T-cell (primary cell): ENCODE measurements around the gene RAP1GAP2. TPM values are rescaled to one million over a fixed set of nuclear protein-coding genes. Genes with fewer than 3 reads are reported as not detected.

Experiments used
- ATAC-seq, 4 experiments: fragments of 200-7000 bp in 3 of 4; fragments of 150-1000 bp in 1 of 4; cut with Tn5 transposase; replicated peaks in 1 of 4; 1 replicate in 3 of 4; 2 replicates in 1 of 4; pipeline ENCODE4 v1.10.0; 2021; ENCODE audit warnings: moderate library complexity in 3 of 4, mild to moderate bottlenecking in 2 of 4, moderate number of reproducible peaks in 1 of 4
- CTCF ChIA-PET, 2 donors: fragments of 300-600 bp; sonication (Branson Sonifier 250); formaldehyde crosslinking; loops; one replicate each; lab custom pipeline; 2022; ENCODE audit warnings: antibody characterized with exemption in 2 of 2; lab: Charles Lee
- POLR2A ChIA-PET, 2 donors: fragments of 300-600 bp; sonication (Branson Sonifier 250); formaldehyde crosslinking; loops; one replicate each; lab custom pipeline; 2022; ENCODE audit warnings: antibody characterized with exemption in 2 of 2; lab: Charles Lee
- DNase-seq, 35 experiments: peaks; one replicate each; pipeline versions ENCODE4 v3.0.0 to v3.0.0-alpha.2; 2013 to 2023
- H3K27ac ChIP-seq: one replicate; pipeline ENCODE4 v1.5.1; 2013; ENCODE audit warnings: low read length
- H3K27me3 ChIP-seq, 2 experiments: replicated peaks in 1 of 2; 1 replicate in 1 of 2; 2 replicates in 1 of 2; pipeline versions ENCODE4 v1.6.1 to v1.7.0; 2013; ENCODE audit warnings: low read length in 1 of 2, mixed read lengths in 1 of 2; ENCODE audit not compliant: control insufficient read depth in 2 of 2, insufficient read depth in 2 of 2; ENCODE audit errors: extremely low read depth in 1 of 2
- H3K36me3 ChIP-seq, 2 donors: 1 replicate in 1 of 2; 2 replicates in 1 of 2; pipeline versions ENCODE4 v1.6.1 to v1.7.0; 2013; ENCODE audit warnings: low read length in 1 of 2; ENCODE audit not compliant: control insufficient read depth in 2 of 2, insufficient read depth in 1 of 2; ENCODE audit errors: extremely low read depth in 1 of 2
- H3K4me1 ChIP-seq, 2 experiments: 1 replicate in 1 of 2; 2 replicates in 1 of 2; pipeline versions ENCODE4 v1.6.1 to v1.7.0; 2013; ENCODE audit warnings: low read length in 2 of 2, mixed read lengths in 1 of 2; ENCODE audit not compliant: insufficient read depth in 2 of 2, control insufficient read depth in 1 of 2; ENCODE audit errors: extremely low read depth in 1 of 2
- H3K4me3 ChIP-seq, 2 donors: 1 replicate in 1 of 2; 2 replicates in 1 of 2; pipeline versions ENCODE4 v1.5.1 to v1.7.0; 2013; ENCODE audit warnings: mild to moderate bottlenecking in 2 of 2, low read length in 1 of 2, moderate library complexity in 1 of 2; ENCODE audit not compliant: control insufficient read depth in 1 of 2; ENCODE audit errors: extremely low read depth in 1 of 2
- H3K9me3 ChIP-seq: 2 replicates; pipeline ENCODE4 v1.7.0; 2013
- H3K27ac Mint-ChIP-seq, 2 donors: one replicate each; pipeline ENCODE4 v1.8.0; 2020 to 2021; ENCODE audit warnings: mild to moderate bottlenecking in 2 of 2, mixed read lengths in 2 of 2
- H3K27me3 Mint-ChIP-seq, 2 donors: one replicate each; pipeline ENCODE4 v1.8.0; 2021 to 2022; ENCODE audit warnings: mixed read lengths in 2 of 2
- H3K36me3 Mint-ChIP-seq: one replicate; pipeline ENCODE4 v1.8.0; 2021; ENCODE audit warnings: mixed read lengths
- H3K4me1 Mint-ChIP-seq, 3 donors: one replicate each; pipeline ENCODE4 v1.8.0; 2020 to 2022; ENCODE audit warnings: mixed read lengths in 3 of 3, mild to moderate bottlenecking in 1 of 3
- H3K4me3 Mint-ChIP-seq, 3 donors: one replicate each; pipeline ENCODE4 v1.8.0; 2020 to 2022; ENCODE audit warnings: mild to moderate bottlenecking in 3 of 3, mixed read lengths in 3 of 3, moderate library complexity in 3 of 3
- H3K9me3 Mint-ChIP-seq, 3 donors: one replicate each; pipeline ENCODE4 v1.8.0; 2020 to 2022; ENCODE audit warnings: mixed read lengths in 3 of 3
- WGBS: methylation state at CpG from one replicate; pipeline ENCODE4 v1.1.5; 2013; ENCODE audit warnings: missing lambda C conversion rate; ENCODE audit not compliant: insufficient coverage; 5-methylcytosine and 5-hydroxymethylcytosine counted together
- total RNA-seq, 35 experiments: library from RNA in 6 of 35; stranded (reverse) in 6 of 35; fragments of 120-200 nt in 1 of 35; gene quantifications; one replicate each; pipeline versions ENCODE4 v1.2.1 to v1.2.4 and lab custom pipeline; 2013 to 2026

The RAP1GAP2 gene
- total RNA-seq, 5 donors from 2014 or later (not counting 1 experiment from before 2014, with no cell fraction given) = 8.0 to 77.7 (median 13.3) TPM

- peaks cover 3% of the 10 kb centered on the region for H3K36me3 Mint-ChIP-seq
- ChIA-PET POLR2A (no interaction called here), CTCF (interaction anchor here in 1 of 2 donors (0.6 kb wide), 1 partner anchor 31 kb away, joined by 3 read pairs; no protein-coding TSS in a partner anchor)
- DNase-seq = no peak
- H3K27ac Mint-ChIP-seq = no peak overlapping the region
- H3K4me1 Mint-ChIP-seq = peaks cover 0 to 12% (median 6%) of the 10 kb centered on the region in 3 donors
- peaks cover 39 to 58% of the 10 kb centered on the region in 2 donors for H3K27me3 Mint-ChIP-seq
- H3K27ac ChIP-seq = no peak overlapping the region
- H3K4me3 Mint-ChIP-seq = peak overlapping the region in 1 of 3 donors; percentile 71
- peaks cover 0 to 12% of the 10 kb centered on the region in 2 experiments for H3K4me1 ChIP-seq
- ATAC-seq = peak in 2 of 4 experiments; percentile 9 to 28
- H3K9me3 ChIP-seq = no peaks in the 10 kb centered on the region
- H3K9me3 Mint-ChIP-seq = no peaks in the 10 kb centered on the region
- H3K27me3 ChIP-seq = peaks cover 12 to 76% of the 10 kb centered on the region in 2 experiments
- no peaks in the 10 kb centered on the region for H3K36me3 ChIP-seq
- WGBS = 6% methylated on average over 32 of the region's 46 CpGs
- no peak overlapping the region for H3K4me3 ChIP-seq
Measured at GRCh38 chr17:2755891-2756724, 40.1 kb upstream of the RAP1GAP2 start.

- Mint-ChIP-seq H3K4me1 (peaks cover 0 to 12% (median 6%) of the 10 kb centered on the region in 3 donors), H3K36me3 (peaks cover 3% of the 10 kb centered on the region), H3K27ac (no peak overlapping the region), H3K4me3 (no peak overlapping the region), H3K9me3 (no peaks in the 10 kb centered on the region), H3K27me3 (peaks cover 33 to 59% of the 10 kb centered on the region in 2 donors)
- ATAC-seq = no peak
- Histone ChIP-seq H3K36me3 (no peaks in the 10 kb centered on the region), H3K27ac (no peak overlapping the region), H3K27me3 (peaks cover 13 to 75% of the 10 kb centered on the region in 2 experiments), H3K4me1 (peaks cover 0 to 12% of the 10 kb centered on the region in 2 experiments), H3K4me3 (no peak overlapping the region), H3K9me3 (no peaks in the 10 kb centered on the region)
- ChIA-PET POLR2A (no interaction called here), CTCF (no interaction called here)
- 53% methylated on average over 4 of the region's 4 CpGs for WGBS
- no peak for DNase-seq
Measured at GRCh38 chr17:2758870-2759269, 37.4 kb upstream of the RAP1GAP2 start.

GRCh38 chr17:2770129-2770528, 26.1 kb upstream of the RAP1GAP2 start:
- Histone ChIP-seq H3K4me1 (no peaks in the 10 kb centered on the region), H3K9me3 (no peaks in the 10 kb centered on the region), H3K4me3 (no peak overlapping the region), H3K27ac (no peak overlapping the region), H3K27me3 (peaks cover 3 to 43% of the 10 kb centered on the region in 2 experiments), H3K36me3 (no peaks in the 10 kb centered on the region)
- Mint-ChIP-seq H3K27ac (no peak overlapping the region), H3K4me3 (no peak overlapping the region), H3K27me3 (peaks cover 22 to 31% of the 10 kb centered on the region in 2 donors), H3K9me3 (no peaks in the 10 kb centered on the region), H3K4me1 (peaks cover 0 to 2% (median 0%) of the 10 kb centered on the region in 3 donors), H3K36me3 (no peaks in the 10 kb centered on the region)
- ATAC-seq (no peak), DNase-seq (no peak)
- ChIA-PET POLR2A (no interaction called here), CTCF (no interaction called here)
- 84% methylated on average over 9 of the region's 12 CpGs for WGBS

- Histone ChIP-seq H3K4me3 (no peak overlapping the region), H3K27ac (no peak overlapping the region), H3K4me1 (peaks cover 0 to 18% of the 10 kb centered on the region in 2 experiments), H3K9me3 (no peaks in the 10 kb centered on the region), H3K27me3 (peaks cover 12 to 65% of the 10 kb centered on the region in 2 experiments), H3K36me3 (no peaks in the 10 kb centered on the region)
- no peak for ATAC-seq
- peaks cover 6 to 19% (median 7%) of the 10 kb centered on the region in 3 donors for H3K4me1 Mint-ChIP-seq
- no peak for DNase-seq
- POLR2A ChIA-PET = no interaction called here
- H3K9me3 Mint-ChIP-seq = no peaks in the 10 kb centered on the region
- 42% methylated on average over 3 of the region's 6 CpGs for WGBS
- CTCF ChIA-PET = no interaction called here
- H3K27ac Mint-ChIP-seq = no peak overlapping the region
- H3K36me3 Mint-ChIP-seq = no peaks in the 10 kb centered on the region
- peak overlapping the region in 2 of 3 donors; percentile 36 to 68 for H3K4me3 Mint-ChIP-seq
- peaks cover 36 to 56% of the 10 kb centered on the region in 2 donors for H3K27me3 Mint-ChIP-seq
Measured at GRCh38 chr17:2775206-2775605, 21.0 kb upstream of the RAP1GAP2 start.

- peak overlapping the region; percentile 56 to 67 (median 66) for H3K4me3 Mint-ChIP-seq
- no peaks in the 10 kb centered on the region for H3K9me3 Mint-ChIP-seq
- H3K4me3 ChIP-seq = peak overlapping the region; percentile 1 to 48
- POLR2A ChIA-PET = no interaction called here
- peak; percentile 53 to 70 (median 54) for ATAC-seq
- H3K36me3 Mint-ChIP-seq = no peaks in the 10 kb centered on the region
- 2% methylated on average over 80 of the region's 80 CpGs for WGBS
- H3K9me3 ChIP-seq = no peaks in the 10 kb centered on the region
- H3K27me3 ChIP-seq = peaks cover 12 to 67% of the 10 kb centered on the region in 2 experiments
- CTCF ChIA-PET = no interaction called here
- no peak overlapping the region for H3K27ac ChIP-seq
- peaks cover 6 to 22% (median 7%) of the 10 kb centered on the region in 3 donors for H3K4me1 Mint-ChIP-seq
- H3K27ac Mint-ChIP-seq = no peak overlapping the region
- peaks cover 36 to 60% of the 10 kb centered on the region in 2 donors for H3K27me3 Mint-ChIP-seq
- H3K36me3 ChIP-seq = no peaks in the 10 kb centered on the region
- DNase-seq = peak in 4 of 35 experiments; percentile 13 to 29 (median 18)
- peaks cover 0 to 18% of the 10 kb centered on the region in 2 experiments for H3K4me1 ChIP-seq
Measured at GRCh38 chr17:2776589-2777241, 19.5 kb upstream of the RAP1GAP2 start.

DNA sequence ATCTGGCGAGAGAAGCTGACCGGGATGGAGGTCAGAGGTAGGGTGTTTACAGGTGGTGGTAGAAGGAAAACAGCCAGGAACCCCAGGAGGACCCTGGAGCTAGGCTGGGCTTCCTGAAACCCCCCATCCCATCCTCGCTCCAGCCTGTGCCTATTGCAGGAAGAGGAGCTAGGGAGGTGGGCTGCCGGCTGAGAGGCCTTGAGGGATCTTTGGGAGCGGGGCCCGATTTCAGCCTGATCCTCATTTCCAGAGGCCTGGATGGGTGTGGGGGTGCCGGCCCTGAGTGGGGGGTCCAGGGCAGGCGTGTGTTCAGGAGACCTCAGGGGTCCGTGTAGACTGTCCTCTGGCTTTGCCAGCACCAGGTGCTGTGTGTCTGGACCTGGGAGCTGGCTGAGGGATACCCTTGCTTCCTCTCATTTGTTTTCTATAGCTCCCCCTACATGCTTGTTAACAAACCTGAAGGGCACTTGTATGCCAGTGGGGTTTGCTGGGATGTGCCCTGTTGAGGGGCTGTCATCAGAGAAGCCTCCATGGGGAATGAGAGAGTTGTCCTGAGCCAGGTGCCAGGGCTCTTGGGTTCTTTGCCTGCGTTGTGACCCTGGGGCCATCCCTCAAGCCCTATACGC, 18.9 kb upstream of the RAP1GAP2 start:
- Mint-ChIP-seq H3K27ac (no peak overlapping the region), H3K4me3 (peak overlapping the region; percentile 56 to 67 (median 66)), H3K36me3 (no peaks in the 10 kb centered on the region), H3K4me1 (peaks cover 6 to 22% (median 7%) of the 10 kb centered on the region in 3 donors), H3K27me3 (peaks cover 36 to 60% of the 10 kb centered on the region in 2 donors), H3K9me3 (no peaks in the 10 kb centered on the region)
- Histone ChIP-seq H3K4me1 (peaks cover 0 to 18% of the 10 kb centered on the region in 2 experiments), H3K9me3 (no peaks in the 10 kb centered on the region), H3K36me3 (no peaks in the 10 kb centered on the region), H3K4me3 (peak overlapping the region; percentile 1 to 48), H3K27ac (no peak overlapping the region), H3K27me3 (peaks cover 11 to 67% of the 10 kb centered on the region in 2 experiments)
- peak in 1 of 4 experiments; percentile 14 for ATAC-seq
- WGBS = 52% methylated on average over 5 of the region's 11 CpGs
- ChIA-PET POLR2A (no interaction called here), CTCF (no interaction called here)
- DNase-seq = no peak
